ENCODE data around the gene DISP2.

Gene DISP2

GRCh38 chr15:40357723-40358470 lies at the start of gene DISP2:
Gene DISP2 (plus strand): TSS chr15:40358219. CDS start chr15:40358322, 103 bp downstream.
- no peak for DNase-seq

- DNase-seq, result no peak
Observed at GRCh38 chr15:40309344-40309862, 48.6 kb upstream of the DISP2 start.

- DNase-seq, result no peak
Observed at GRCh38 chr15:40310001-40310959, 47.7 kb upstream of the DISP2 start.

- no peak for DNase-seq
Observed at GRCh38 chr15:40310993-40311392, 47.0 kb upstream of the DISP2 start.

GRCh38 chr15:40312370-40313158 lies 45.5 kb upstream of the DISP2 start:
- DNase-seq, result no peak

- DNase-seq, result no peak
Observed at GRCh38 chr15:40313531-40314398, 44.3 kb upstream of the DISP2 start.

GRCh38 chr15:40314723-40315276 lies 43.2 kb upstream of the DISP2 start:
- DNase-seq, result no peak

- DNase-seq, result no peak
Observed at GRCh38 chr15:40316931-40317330, 41.1 kb upstream of the DISP2 start.

GRCh38 chr15:40317580-40317979 lies 40.4 kb upstream of the DISP2 start:
- DNase-seq, result no peak

GRCh38 chr15:40320409-40320808 lies 37.6 kb upstream of the DISP2 start:
- no peak for DNase-seq

GRCh38 chr15:40320931-40321371 lies 37.1 kb upstream of the DISP2 start:
- DNase-seq, result peak; percentile 51

GRCh38 chr15:40322531-40323238 lies 35.3 kb upstream of the DISP2 start:
- no peak for DNase-seq

GRCh38 chr15:40323239-40323952 lies 34.6 kb upstream of the DISP2 start, which contains the start of gene INAFM2:
Gene INAFM2 (plus strand): TSS chr15:40323692. CDS start chr15:40324056, 364 bp downstream.
- DNase-seq, result peak; percentile 43

- DNase-seq, result no peak
Observed at GRCh38 chr15:40323953-40324937, 33.8 kb upstream of the DISP2 start.

GRCh38 chr15:40325188-40325587 lies 32.8 kb upstream of the DISP2 start:
- no peak for DNase-seq

- DNase-seq, result no peak
Observed at GRCh38 chr15:40325700-40326099, 32.3 kb upstream of the DISP2 start.

- no peak for DNase-seq
Observed at GRCh38 chr15:40327457-40327856, 30.6 kb upstream of the DISP2 start.

- DNase-seq, result no peak
Observed at GRCh38 chr15:40328176-40328575, 29.8 kb upstream of the DISP2 start.

GRCh38 chr15:40328751-40329150 lies 29.3 kb upstream of the DISP2 start:
- no peak for DNase-seq

Measured in NCI-H1436 treated with DMSO at 0.1 percent for 48 hours (cell line).